ENCODE data around the gene ASB6. TPM values are rescaled to one million over a fixed set of nuclear protein-coding genes. Genes with fewer than 3 reads are reported as not detected.

ASB6 gene
- total RNA-seq, 1 donor, result 20.3 TPM

- DNase-seq (ENCODE audit: low read depth), result no peak
- H3K4me3 ChIP-seq (ENCODE audit: low read depth, low read length), result no peak overlapping the region
- TF ChIP-seq, protein P1, sequence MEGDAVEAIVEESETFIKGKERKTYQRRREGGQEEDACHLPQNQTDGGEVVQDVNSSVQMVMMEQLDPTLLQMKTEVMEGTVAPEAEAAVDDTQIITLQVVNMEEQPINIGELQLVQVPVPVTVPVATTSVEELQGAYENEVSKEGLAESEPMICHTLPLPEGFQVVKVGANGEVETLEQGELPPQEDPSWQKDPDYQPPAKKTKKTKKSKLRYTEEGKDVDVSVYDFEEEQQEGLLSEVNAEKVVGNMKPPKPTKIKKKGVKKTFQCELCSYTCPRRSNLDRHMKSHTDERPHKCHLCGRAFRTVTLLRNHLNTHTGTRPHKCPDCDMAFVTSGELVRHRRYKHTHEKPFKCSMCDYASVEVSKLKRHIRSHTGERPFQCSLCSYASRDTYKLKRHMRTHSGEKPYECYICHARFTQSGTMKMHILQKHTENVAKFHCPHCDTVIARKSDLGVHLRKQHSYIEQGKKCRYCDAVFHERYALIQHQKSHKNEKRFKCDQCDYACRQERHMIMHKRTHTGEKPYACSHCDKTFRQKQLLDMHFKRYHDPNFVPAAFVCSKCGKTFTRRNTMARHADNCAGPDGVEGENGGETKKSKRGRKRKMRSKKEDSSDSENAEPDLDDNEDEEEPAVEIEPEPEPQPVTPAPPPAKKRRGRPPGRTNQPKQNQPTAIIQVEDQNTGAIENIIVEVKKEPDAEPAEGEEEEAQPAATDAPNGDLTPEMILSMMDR (IDR thresholded peaks at IDR 0.05; ENCODE audit: insufficient read depth, low read depth, low read length), result no peak
Observed at GRCh38 chr9:129669141-129669718, 27.3 kb upstream of the ASB6 start.

DNA sequence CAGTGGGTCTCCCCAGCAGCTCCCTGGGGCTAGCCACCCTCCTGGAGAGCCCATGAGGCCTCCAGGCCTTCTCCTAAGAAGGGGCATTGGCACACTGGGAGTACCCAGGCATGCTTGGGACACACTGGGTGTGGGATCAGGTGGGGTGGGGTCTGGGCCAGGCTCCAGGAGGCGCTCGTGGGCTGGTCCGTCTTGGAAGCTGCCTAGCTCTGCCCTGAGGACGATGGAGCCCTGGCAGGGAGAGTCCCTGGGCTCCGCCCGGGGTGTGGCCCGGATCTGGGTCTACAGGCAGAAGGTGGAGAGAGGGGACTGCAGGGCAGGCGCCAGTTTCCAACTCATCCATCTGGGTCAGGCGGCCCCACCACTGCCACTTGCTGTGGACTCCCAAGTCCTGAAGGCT is 25.9 kb upstream of the ASB6 start:
- no peak for DNase-seq (ENCODE audit: low read depth)
- no peak overlapping the region for H3K4me3 ChIP-seq (ENCODE audit: low read depth, low read length)
- TF ChIP-seq, protein P1 (IDR thresholded peaks at IDR 0.05; ENCODE audit: insufficient read depth, low read depth, low read length), result no peak

- TF ChIP-seq, protein P1 (IDR thresholded peaks at IDR 0.05; ENCODE audit: insufficient read depth, low read depth, low read length), result no peak
- H3K4me3 ChIP-seq (ENCODE audit: low read depth, low read length), result no peak overlapping the region
- no peak for DNase-seq (ENCODE audit: low read depth)
Observed at GRCh38 chr9:129667378-129667777, 25.4 kb upstream of the ASB6 start.

GRCh38 chr9:129666575-129666974 is 24.6 kb upstream of the ASB6 start:
- no peak overlapping the region for H3K4me3 ChIP-seq (ENCODE audit: low read depth, low read length)
- no peak for DNase-seq (ENCODE audit: low read depth)
- TF ChIP-seq, protein P1 (IDR thresholded peaks at IDR 0.05; ENCODE audit: insufficient read depth, low read depth, low read length), result no peak

- TF ChIP-seq, protein P1 (IDR thresholded peaks at IDR 0.05; ENCODE audit: insufficient read depth, low read depth, low read length), result no peak
- DNase-seq (ENCODE audit: low read depth), result no peak
- no peak overlapping the region for H3K4me3 ChIP-seq (ENCODE audit: low read depth, low read length)
Observed at GRCh38 chr9:129665814-129666520, 24.0 kb upstream of the ASB6 start.

GRCh38 chr9:129665389-129665775 is 23.4 kb upstream of the ASB6 start, which contains the start of gene PRRX2:
PRRX2 (plus strand) TSS chr9:129665647; CDS start chr9:129665868, 221 bp downstream.
- peak within 1 kb of the TSS; percentile 46 for H3K4me3 ChIP-seq (ENCODE audit: low read depth, low read length)
- TF ChIP-seq, protein P1 (IDR thresholded peaks at IDR 0.05; ENCODE audit: insufficient read depth, low read depth, low read length), result no peak
- DNase-seq (ENCODE audit: low read depth), result no peak
